Sigmoid colon (tissue), 7 donors: ENCODE data around the gene FBXO5. TPM values are rescaled to one million over a fixed set of nuclear protein-coding genes. Genes with fewer than 3 reads are reported as not detected.

Experiments used
- DNase-seq: peaks from one replicate; pipeline ENCODE4 v3.0.0-alpha.2; 2019
- H3K27ac ChIP-seq, 4 donors: fragments of 200-600 bp; sonication (generic); one replicate each; pipeline ENCODE4 v1.5.1; 2016 to 2019; ENCODE audit warnings: mild to moderate bottlenecking in 1 of 4
- H3K27me3 ChIP-seq, 3 donors: fragments of 200-600 bp; sonication (generic); one replicate each; pipeline ENCODE4 v1.5.1; 2019; ENCODE audit warnings: mild to moderate bottlenecking in 1 of 3
- H3K36me3 ChIP-seq, 4 donors: fragments of 200-600 bp; sonication (generic); one replicate each; pipeline ENCODE4 v1.5.1; 2016 to 2019
- H3K4me1 ChIP-seq, 4 donors: fragments of 200-600 bp; sonication (generic); one replicate each; pipeline ENCODE4 v1.5.1; 2017 to 2019
- H3K4me3 ChIP-seq, 4 donors: fragments of 200-600 bp; sonication (generic); one replicate each; pipeline ENCODE4 v1.5.1; 2017 to 2019; ENCODE audit warnings: mild to moderate bottlenecking in 2 of 4, moderate library complexity in 1 of 4
- H3K9me3 ChIP-seq, 4 donors: fragments of 200-600 bp in 3 of 4; sonication (generic) in 3 of 4; one replicate each; pipeline versions ENCODE4 v1.5.1 to v1.6.1; 2013 to 2019
- EP300 ChIP-seq, 4 donors: sonication (generic); formaldehyde crosslinking; IDR thresholded peaks; one replicate each; pipeline ENCODE4 v1.6.1; 2017; ENCODE audit warnings: antibody characterized with exemption in 4 of 4
- POLR2A ChIP-seq, 2 donors: fragments of 450-650 bp; IDR thresholded peaks; one replicate each; pipeline ENCODE4 v1.6.1; 2016; ENCODE audit warnings: antibody characterized with exemption in 2 of 2, mild to moderate bottlenecking in 2 of 2, moderate library complexity in 2 of 2
- POLR2AphosphoS5 ChIP-seq, 4 donors: sonication (generic); formaldehyde crosslinking; IDR thresholded peaks; one replicate each; pipeline ENCODE4 v1.6.1; 2017; ENCODE audit warnings: antibody characterized with exemption in 4 of 4
- WGBS, 2 donors: extraction: QIAGEN DNeasy Blood & Tissue Kit; methylation state at CpG; one replicate each; pipeline ENCODE4 v1.1.7; 2013; 5-methylcytosine and 5-hydroxymethylcytosine counted together
- intact Hi-C: fragments of 100-400 bp; cut with DNase I; formaldehyde crosslinking; loops from one replicate; pipeline ENCODE4 v1.15.1; 2023
- polyA plus RNA-seq, 3 donors: library from polyadenylated mRNA; stranded (reverse); fragments of 200-250 nt; gene quantifications; one replicate each; pipeline ENCODE4 v1.2.3, GENCODE V29; 2013
- total RNA-seq, 4 donors: library from RNA; depleted of rRNA; stranded (reverse); fragments of >200 nt; gene quantifications; one replicate each; pipeline ENCODE4 v1.1.0, GENCODE V29; 2016
- TF ChIP-seq, protein P1 (sequence below), 4 experiments: fragments of 450-650 bp in 3 of 4; fragments of 200-600 bp in 1 of 4; IDR thresholded peaks; one replicate each; pipeline ENCODE4 v1.5.1; 2016 to 2019; ENCODE audit warnings: antibody characterized with exemption in 4 of 4, mild to moderate bottlenecking in 3 of 4, moderate library complexity in 2 of 4
- donor health status: healthy with polysubstance abuse.
- donor health status: Bipolar disorder and iron deficiency.
- donor health status: healthy.

Gene FBXO5
- total and polyA plus RNA-seq, 7 donors, result 1.8 to 6.4 (median 3.3) TPM

DNA sequence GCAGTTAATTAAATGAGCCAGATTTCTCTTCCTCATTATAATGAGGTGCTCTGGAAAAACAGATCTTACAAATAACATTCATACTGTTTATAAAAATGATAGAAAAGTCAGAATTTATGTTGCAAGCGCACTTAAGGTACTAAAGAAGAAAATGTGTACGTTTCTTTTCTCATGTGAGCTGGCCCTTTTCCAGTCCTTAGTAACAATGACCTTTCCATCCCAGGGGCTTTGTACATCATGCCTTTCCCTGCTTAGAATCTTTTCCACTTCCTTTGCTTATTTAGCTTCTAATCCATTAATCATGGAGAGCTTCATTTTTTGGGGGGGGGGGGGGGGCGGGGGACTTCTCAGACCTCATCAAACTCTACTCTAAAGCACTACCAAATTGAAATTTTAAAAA lies 4.8 kb downstream of the FBXO5 start:
- no peak for DNase-seq
- H3K4me1 ChIP-seq, result peaks cover 0 to 21% (median 13%) of the 10 kb centered on the region in 4 donors
- intact Hi-C loops, result loop anchor here (5.0 kb wide), 1 partner anchor 39 kb away; no protein-coding TSS in a partner anchor
- H3K27me3 ChIP-seq, result no peaks in the 10 kb centered on the region
- H3K36me3 ChIP-seq, result peaks cover 0 to 23% (median 2%) of the 10 kb centered on the region in 4 donors
- no peak overlapping the region for H3K4me3 ChIP-seq
- H3K27ac ChIP-seq, result no peak overlapping the region
- TF ChIP-seq, protein P1, sequence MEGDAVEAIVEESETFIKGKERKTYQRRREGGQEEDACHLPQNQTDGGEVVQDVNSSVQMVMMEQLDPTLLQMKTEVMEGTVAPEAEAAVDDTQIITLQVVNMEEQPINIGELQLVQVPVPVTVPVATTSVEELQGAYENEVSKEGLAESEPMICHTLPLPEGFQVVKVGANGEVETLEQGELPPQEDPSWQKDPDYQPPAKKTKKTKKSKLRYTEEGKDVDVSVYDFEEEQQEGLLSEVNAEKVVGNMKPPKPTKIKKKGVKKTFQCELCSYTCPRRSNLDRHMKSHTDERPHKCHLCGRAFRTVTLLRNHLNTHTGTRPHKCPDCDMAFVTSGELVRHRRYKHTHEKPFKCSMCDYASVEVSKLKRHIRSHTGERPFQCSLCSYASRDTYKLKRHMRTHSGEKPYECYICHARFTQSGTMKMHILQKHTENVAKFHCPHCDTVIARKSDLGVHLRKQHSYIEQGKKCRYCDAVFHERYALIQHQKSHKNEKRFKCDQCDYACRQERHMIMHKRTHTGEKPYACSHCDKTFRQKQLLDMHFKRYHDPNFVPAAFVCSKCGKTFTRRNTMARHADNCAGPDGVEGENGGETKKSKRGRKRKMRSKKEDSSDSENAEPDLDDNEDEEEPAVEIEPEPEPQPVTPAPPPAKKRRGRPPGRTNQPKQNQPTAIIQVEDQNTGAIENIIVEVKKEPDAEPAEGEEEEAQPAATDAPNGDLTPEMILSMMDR (IDR thresholded peaks at IDR 0.05), result no peak
- TF ChIP-seq POLR2AphosphoS5 (IDR thresholded peaks at IDR 0.05) (no peak), POLR2A (IDR thresholded peaks at IDR 0.05) (no peak), EP300 (IDR thresholded peaks at IDR 0.05) (no peak)
- WGBS, 2 donors, result 58 to 77% methylated on average over 3 of the region's 3 CpGs
- H3K9me3 ChIP-seq, result no peaks in the 10 kb centered on the region

DNA sequence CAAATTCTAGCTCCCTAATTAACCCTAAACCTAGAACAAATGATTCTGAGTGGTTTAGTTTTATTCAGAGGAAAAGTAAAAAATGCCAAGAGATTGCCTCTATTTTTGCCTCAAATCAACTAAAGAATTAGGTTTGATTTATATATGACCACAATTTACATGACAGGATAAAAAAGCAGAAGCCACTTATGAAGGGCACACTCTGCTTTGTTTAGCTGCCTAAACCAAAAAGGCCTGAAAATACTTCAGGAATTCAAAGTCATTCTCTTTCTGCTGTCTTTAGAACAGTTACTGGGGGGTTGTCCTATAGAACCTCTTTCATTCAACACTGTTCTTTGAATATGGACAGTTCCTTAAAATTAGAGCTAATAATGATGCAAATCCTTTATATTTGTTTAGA lies 5.3 kb downstream of the FBXO5 start:
- DNase-seq, result no peak

DNA sequence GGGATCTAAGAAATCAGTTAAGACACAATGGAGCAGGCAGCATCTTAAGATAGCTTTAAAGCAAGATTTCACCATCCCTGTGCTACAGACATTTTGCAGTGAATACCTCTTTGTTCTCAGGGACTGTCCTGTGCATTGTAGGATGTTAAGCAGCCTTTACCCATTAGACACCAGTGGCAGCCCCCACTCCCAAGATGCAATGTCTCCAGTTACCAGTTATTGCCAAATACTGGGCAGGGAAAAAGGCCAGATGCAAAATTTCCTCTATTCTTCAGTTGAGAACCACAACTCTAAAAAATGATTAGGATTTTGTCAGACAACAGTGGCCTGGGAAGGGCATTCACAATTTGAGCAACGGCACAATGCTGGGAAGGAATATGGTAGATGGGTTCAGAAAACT lies 6.1 kb downstream of the FBXO5 start:
- no peak for DNase-seq
- H3K4me3 ChIP-seq, result no peak overlapping the region
- H3K9me3 ChIP-seq, result no peaks in the 10 kb centered on the region
- peaks cover 0 to 35% (median 2%) of the 10 kb centered on the region in 4 donors for H3K36me3 ChIP-seq
- intact Hi-C loops, result loop anchor here (5.0 kb wide), 1 partner anchor 41 kb away; no protein-coding TSS in a partner anchor
- TF ChIP-seq, protein P1 (IDR thresholded peaks at IDR 0.05), result no peak
- no peak for TF ChIP-seq EP300 (IDR thresholded peaks at IDR 0.05)
- TF ChIP-seq POLR2A (IDR thresholded peaks at IDR 0.05), result no peak
- TF ChIP-seq POLR2AphosphoS5 (IDR thresholded peaks at IDR 0.05), result no peak
- no peaks in the 10 kb centered on the region for H3K27me3 ChIP-seq
- H3K4me1 ChIP-seq, result peaks cover 0 to 10% (median 2%) of the 10 kb centered on the region in 4 donors
- 93 to 98% methylated on average over 1 of the region's 1 CpG for WGBS, 2 donors
- H3K27ac ChIP-seq, result no peak overlapping the region

More for the DNA sequence above, 5.3 kb downstream of the FBXO5 start:
- TF ChIP-seq, protein P1 (IDR thresholded peaks at IDR 0.05), result no peak
- TF ChIP-seq POLR2AphosphoS5 (IDR thresholded peaks at IDR 0.05), result no peak
- TF ChIP-seq POLR2A (IDR thresholded peaks at IDR 0.05), result no peak
- no peak for TF ChIP-seq EP300 (IDR thresholded peaks at IDR 0.05)
- H3K27ac ChIP-seq, result no peak overlapping the region
- no peak overlapping the region for H3K4me3 ChIP-seq
- intact Hi-C loops, result loop anchor here (5.0 kb wide), 1 partner anchor 40 kb away; no protein-coding TSS in a partner anchor
- peaks cover 0 to 28% (median 2%) of the 10 kb centered on the region in 4 donors for H3K36me3 ChIP-seq
- no peaks in the 10 kb centered on the region for H3K27me3 ChIP-seq
- peaks cover 0 to 18% (median 10%) of the 10 kb centered on the region in 4 donors for H3K4me1 ChIP-seq
- no peaks in the 10 kb centered on the region for H3K9me3 ChIP-seq

DNA sequence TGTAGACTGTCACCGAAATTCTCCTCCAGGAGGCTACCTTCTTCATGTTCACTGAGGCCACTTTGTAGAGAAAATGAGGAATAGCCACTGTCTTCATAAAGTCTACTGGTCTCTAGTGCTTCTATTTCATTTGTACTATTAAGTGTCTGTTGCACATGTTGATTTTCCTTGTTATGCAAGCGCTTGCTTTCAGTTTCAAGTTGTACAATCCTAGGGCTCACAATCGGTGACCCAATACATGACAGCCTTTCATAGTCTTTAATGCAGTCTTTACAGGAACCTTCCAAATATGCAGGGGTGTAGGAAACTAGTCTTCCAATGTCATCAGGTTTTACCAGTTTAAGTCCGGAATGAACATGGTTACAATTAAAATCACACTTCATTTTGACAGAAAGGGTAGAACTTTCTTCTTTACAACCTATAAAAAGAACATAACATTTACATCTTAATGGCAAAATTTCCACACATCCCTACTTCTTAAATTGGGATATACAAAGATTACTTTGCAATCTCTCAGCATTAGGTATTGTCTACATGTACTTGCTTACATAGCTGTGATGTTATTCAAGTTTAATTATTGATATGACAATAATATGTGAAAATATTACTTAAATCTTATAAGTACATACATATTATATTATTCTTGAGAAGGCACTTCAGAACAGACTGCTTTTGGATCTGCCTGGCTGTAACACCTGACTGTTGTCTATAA lies 7.5 kb downstream of the FBXO5 start:
- Histone ChIP-seq H3K27me3 (no peaks in the 10 kb centered on the region), H3K4me3 (no peak overlapping the region), H3K36me3 (peaks cover 0 to 49% (median 2%) of the 10 kb centered on the region in 4 donors), H3K27ac (no peak overlapping the region), H3K4me1 (no peaks in the 10 kb centered on the region), H3K9me3 (no peaks in the 10 kb centered on the region)
- WGBS, 2 donors, result 73 to 87% methylated on average over 4 of the region's 4 CpGs
- DNase-seq, result no peak
- intact Hi-C loops, result loop anchor here (5.0 kb wide), 1 partner anchor 42 kb away; no protein-coding TSS in a partner anchor
- no peak for TF ChIP-seq POLR2A (IDR thresholded peaks at IDR 0.05)
- TF ChIP-seq POLR2AphosphoS5 (IDR thresholded peaks at IDR 0.05), result no peak

DNA sequence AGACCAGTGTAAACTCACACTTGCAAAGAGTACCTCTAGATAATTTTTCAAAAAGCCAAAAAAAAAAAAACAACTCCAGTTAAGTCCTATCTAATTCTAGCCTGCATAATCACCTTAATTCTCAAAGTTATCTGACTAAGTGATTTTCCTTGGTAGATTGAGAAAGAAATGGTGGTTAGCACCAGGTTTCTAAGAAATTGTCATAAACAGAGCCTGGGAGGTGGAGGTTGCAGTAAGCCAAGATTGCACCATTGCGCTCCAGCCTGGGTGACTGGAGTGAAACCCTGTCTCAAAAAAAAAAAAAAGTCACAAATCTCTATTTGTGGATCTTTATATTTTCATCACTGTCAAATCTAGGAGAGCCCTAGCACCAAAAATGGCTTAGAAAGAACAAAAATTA lies 8.9 kb downstream of the FBXO5 start:
- H3K36me3 ChIP-seq, result peaks cover 0 to 60% (median 8%) of the 10 kb centered on the region in 4 donors
- 95 to 98% methylated on average over 1 of the region's 1 CpG for WGBS, 2 donors
- TF ChIP-seq, protein P1 (IDR thresholded peaks at IDR 0.05), result no peak
- no peak for TF ChIP-seq POLR2AphosphoS5 (IDR thresholded peaks at IDR 0.05)
- no peak for TF ChIP-seq POLR2A (IDR thresholded peaks at IDR 0.05)
- TF ChIP-seq EP300 (IDR thresholded peaks at IDR 0.05), result no peak
- no peak overlapping the region for H3K27ac ChIP-seq
- no peak overlapping the region for H3K4me3 ChIP-seq
- no peaks in the 10 kb centered on the region for H3K4me1 ChIP-seq
- H3K9me3 ChIP-seq, result no peaks in the 10 kb centered on the region
- H3K27me3 ChIP-seq, result no peaks in the 10 kb centered on the region
- intact Hi-C loops, result no loop called here
- no peak for DNase-seq
